Activated CD4-positive, alpha-beta T cell treated with anti-CD3 and anti-CD28 coated beads for 48 hours (primary cell): Measurements from ENCODE around the gene PRICKLE4.
"Not testable (repeated sequence)": the region's sequence is repeated elsewhere in the genome, so short reads cannot be mapped to it uniquely, and the experiment has no call there.

Source experiments
- DNase-seq: peaks from one replicate; pipeline ENCODE4 v3.0.0-alpha.2; 2020

The PRICKLE4 gene

DNA sequence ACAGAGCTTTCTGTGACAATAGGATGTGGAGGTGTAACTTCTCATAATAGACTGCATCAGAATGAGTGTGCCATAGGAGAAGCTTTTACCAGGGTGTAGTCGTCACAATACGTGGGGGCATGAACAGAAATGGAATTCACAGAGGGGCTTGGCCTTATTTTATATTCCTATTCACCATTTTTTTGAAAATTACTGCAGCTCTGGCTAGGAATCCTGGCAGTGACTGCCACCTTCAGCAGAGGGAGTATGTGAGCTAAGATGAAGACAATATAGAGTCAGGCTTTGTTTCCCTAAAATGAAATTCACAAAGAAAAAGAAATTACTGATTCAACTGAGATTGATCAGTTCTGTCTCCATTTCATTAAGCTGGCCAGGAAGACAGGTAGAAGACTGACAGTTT is 20.8 kb downstream of the PRICKLE4 start:
- no peak for DNase-seq

DNA sequence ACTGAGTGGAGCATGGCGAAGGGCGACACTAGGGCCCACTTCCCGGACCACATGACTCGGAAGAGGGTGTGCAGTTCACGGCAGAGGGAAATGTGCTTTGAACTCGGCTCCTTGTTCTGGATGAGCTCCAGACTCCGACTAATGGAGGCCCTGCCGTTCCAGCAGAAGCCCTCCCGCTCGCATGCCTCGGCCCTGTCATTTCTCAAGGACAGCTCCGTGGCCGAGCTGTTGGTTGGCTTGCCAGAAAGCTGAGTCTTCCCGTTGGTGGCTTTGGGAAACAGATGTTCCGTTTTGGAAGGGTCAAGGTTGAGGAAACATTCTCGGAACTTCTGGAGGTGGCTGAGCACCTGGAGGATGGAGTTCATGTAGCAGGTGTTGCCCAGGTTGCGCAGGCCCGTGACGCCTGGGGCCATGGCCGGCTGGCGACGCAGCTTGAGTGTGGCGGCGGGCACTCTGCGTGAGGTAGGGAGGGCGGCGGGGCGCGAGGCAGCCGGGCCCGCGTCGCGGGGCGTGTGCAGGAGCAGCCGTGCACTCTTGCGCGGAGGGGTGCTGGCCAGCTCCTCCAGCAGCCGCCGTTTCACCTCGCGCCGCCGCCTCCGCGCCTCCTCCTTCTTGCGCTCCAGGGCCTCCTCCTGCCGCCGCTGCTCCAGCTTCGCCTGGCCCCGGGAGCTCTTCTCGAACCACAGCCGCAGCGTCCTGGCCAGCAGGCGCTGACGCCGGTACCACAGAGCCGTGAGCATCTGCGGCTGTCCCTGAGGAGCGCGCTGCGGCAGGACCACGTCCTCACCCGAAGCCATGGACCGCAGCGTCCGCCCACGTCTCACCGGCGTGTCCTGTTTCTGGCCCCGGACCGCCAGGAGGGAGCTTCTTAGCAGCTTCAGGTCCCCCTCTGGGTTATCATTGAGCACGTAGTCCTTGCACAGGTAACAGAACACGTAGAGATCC is 25.5 kb downstream of the PRICKLE4 start:
- DNase-seq: no peak

DNA sequence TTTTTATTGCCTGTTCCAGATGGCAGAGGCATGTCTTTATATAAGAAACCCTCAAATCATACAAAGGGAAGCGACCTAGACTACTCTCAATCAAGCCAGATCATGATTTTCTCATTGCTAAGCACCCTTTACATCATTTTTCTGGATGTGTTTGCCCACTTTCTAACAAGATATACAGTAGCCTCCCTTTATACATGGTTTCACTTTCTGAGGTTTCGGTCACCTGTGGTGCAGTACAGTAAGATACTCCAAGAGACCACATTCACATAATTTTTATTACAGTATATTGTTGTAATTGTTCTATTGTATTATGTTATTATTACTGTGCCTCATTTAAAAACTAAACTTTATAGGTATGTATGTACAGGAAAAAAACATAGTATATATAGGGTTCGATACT is 30.5 kb downstream of the PRICKLE4 start:
- no peak for DNase-seq

DNA sequence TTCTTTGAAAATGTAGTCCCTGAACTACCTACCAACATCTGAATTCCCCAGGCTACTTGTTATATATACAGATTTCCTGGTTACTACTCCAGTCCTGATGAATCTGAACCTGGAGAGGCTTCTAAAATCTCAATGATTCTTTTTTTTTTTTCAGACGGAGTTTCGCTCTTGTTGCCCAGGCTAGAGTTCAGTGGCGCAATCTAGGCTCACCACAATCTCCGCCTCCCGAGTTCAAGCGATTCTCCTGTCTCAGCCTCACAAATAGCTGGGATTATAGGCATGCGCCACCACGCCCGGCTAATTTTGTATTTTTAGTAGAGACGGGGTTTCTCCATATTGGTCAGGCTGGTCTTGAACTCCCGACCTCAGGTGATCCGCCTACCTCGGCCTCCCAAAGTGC is 31.4 kb downstream of the PRICKLE4 start:
- DNase-seq: not testable (repeated sequence)

DNA sequence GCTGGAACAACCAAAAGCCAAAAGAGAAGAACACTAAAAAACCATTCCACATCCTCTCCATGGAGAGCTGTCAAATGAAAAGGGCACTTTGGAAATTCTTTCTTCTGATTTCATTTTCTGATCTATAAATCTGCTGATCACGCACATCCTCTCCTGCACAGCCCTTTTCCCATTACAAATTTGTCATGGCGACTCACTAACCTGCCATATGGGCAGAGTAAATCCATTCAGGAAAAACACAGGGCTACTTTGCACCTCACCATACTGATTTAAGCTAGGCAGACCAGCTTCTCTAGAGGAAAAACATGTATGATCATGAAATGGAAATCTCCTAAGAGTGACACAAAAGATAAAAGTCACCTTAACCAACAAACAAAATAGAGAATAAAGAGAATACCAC is 32.9 kb downstream of the PRICKLE4 start:
- no peak for DNase-seq

DNA sequence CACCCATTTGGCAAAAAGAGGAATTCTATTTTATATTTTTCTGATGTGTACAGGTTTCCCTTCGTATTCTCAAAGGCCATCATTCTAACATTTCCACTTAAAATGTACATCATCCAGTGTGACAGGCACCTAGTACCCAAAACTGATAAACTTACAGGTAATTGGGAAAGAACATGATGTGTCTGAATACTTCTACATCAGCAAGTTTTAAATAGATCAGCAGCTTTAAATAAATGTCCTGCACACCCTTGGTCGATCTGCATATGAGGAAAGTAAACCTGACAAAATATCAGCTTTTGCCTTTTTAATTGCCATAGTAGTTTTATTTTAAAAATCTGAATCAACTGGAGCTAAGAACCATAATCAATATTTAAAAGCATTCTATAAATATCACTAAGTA is 33.4 kb downstream of the PRICKLE4 start:
- no peak for DNase-seq

DNA sequence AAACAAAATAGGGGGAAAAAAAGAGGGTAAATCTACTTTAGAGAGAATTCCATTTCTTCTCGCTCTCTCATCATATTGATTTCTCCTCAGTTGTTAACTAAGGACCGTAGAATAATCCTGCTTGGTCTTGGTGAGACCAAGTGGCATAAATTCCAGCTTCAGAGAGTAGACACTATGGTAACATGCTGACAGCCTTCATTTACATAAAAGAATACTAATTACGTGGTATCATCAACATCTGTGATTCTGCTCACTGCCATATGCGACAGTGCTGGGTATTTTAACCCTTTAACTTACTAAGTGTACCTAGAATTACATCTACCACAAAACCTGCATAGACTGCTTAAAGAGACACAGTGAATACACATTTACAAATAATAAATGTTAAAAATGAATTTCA is 34.0 kb downstream of the PRICKLE4 start:
- DNase-seq: no peak

DNA sequence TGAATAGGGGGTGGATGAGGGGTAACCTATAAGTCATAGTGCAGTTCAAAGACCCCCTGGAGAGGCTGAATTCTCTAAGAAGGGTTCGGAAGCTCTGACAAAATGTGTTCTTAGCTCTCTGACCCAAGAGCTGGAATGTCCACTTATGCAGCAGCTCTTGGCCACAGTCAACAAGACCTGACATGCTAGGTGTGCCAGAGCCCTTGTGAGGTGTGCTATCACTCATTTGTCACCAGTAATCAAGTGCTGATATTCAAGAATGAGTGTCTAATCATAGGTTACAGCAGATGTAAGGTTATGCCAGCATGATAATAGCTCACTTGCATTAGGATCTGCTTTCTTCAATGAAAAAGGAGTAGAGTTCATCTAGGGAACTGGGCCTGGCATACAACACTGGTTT is 35.0 kb downstream of the PRICKLE4 start:
- DNase-seq: no peak

DNA sequence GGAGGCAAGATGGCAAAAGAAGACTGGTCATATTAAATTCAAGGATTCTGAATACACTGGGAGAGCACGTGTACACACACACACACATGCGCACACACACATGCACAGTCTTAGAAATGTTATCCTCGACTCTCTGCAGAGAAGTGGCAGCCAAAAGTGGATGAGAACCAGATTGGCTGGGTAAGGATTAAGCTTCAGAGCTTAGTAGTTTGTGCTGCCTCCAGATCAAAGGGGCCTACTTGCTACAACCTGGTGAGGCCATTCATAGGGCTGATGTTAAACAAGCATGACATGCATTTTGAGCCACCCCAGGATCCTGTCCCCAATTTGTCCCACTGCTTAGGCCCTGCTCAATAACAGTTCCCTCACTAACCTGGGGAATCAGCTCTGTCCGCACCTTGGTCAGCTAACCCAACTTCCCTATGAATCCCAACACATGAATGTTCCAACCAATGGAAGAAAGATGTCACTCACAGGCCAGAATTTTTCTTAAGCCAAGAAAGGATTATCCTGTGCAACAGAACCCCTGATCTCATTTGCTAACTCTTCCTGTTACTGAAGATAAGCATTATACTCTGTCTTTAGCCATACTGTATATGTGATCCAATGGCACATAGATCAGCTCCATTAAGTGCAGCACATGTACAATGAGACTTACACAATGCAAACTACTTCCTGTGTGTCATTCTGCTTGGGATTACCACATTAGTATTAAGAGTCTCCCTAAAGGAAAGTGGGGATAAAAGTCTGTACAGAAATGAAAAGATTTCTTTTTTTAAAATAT is 37.9 kb downstream of the PRICKLE4 start:
- no peak for DNase-seq

DNA sequence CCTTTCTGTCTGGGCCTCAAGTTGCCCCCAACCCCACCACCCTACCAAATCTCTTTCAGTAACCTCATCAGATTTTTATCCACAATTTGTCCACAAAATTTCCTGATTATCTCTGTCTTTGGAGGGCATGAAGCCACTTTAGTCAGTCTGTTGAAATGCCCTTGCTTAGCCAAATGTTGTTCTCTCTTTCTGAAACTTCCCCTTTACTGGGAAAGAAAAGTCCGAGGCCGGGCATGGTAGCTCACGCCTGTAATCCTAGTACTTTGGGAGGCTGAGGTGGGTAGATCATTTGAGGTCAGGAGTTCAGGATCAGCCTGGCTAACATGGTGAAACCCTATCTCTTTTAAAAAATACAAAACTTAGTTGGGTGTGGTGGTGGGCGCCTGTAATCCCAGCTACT is 40.7 kb downstream of the PRICKLE4 start:
- DNase-seq: no peak

DNA sequence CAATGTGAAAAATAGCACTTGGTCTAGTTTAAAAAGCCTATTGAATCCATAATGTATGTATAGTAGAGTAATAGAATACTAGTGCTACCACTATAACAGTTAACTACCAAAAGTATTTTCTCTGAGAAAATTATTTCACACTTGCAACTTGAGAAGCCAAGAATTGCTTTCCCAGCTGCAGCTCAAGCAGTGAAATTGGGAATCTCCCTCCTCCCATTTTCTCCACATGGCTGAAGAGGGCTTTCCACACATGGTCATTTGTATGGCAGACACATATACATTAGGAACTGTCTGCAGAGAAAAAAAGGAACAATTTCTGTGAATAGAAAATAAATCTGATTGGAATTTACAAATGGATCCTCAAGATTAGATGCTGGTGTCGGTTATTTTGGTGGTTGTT is 41.4 kb downstream of the PRICKLE4 start:
- DNase-seq: no peak

DNA sequence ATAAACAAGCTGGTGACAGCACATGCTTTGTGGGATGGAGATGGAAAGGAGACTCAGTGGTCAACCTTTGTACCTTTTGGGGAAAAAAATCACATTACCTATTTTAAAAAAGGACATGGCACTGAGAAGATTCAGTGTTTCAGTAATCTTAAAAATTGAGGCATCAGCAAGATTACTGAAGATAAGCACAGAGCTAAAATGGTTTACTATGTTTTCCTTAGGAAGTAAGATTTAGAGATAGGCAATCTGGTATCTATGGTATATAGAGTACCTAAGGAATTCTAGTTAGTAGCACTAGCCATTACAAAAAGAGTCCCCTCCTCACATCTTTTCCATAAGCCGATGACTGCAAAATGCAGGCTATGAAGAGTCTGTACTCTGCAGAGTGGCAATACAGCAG is 42.6 kb downstream of the PRICKLE4 start:
- DNase-seq: no peak

DNA sequence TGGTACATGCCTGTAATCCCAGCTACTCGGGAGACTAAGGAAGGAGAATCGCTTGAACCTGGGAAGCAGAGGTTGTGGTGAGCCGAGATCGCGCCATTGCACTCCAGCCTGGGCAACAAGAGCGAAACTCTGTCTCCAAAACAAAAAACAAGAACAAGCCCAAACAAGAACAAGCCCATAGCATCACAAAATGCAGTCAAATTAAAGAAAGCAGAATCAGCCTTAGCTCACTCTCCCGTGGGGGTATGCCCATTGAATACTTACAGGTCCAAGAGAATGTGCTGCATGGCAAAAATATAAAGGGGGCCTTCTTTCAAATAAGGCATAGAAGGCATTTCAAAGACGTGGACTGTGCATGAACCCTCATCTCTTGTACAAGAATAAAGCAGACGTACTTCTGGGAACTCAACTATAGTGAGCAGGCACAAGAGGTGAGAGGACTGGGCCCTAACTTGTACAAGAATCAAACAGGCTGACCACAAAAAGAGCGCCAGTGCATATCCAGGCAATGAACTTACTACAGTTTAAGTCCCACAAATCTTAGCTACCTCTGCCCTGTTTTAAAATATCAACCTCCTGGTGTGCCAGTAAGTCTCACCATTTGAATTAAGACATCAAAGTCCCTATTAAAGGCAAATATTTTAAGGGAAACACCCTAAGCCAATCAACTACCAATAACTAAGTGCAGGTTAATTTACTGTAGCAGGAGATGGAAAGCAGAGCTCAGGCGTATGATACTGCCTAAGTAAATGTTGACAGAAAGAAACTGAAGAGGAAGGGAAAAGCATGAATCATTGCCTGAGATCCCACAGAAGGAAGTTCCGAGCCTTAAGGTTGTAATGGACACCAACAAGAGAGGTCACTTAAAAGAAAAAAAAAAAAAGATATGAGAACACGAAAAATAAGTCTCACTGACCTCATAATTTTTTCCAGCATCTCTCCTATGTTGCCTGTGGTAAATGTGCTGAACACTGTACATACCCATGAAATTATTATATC is 44.3 kb downstream of the PRICKLE4 start:
- DNase-seq: no peak

DNA sequence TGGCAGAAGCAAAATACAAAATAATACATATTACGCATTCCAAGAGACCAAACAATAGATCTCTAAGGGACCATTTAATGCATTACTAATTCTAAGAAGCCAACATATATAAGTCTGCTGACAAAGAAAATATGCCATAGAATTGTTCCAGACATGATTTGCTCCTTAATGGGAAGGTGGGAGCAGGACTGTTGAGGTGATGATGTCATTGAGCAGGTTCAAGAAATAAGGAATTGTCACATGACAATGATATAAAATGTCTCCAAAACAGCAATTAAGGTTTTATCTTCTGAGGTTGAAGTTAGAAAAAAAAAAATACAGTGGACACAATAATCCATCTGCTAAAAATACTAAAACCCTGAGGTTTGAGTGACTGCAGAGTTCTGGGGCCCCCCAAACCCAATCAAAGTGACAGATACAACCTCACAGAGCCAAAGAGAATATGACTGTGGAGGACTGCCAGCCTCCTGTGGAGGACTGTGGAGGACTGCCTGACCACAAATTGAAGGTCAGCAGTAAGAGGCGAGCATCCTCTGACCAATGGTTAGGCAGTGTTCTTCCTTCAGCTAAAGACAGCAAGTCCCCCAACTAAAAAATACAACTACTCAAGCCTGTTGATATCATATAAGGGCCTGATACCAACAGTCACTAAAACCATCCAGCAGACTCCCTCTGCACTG is 45.9 kb downstream of the PRICKLE4 start:
- no peak for DNase-seq

DNA sequence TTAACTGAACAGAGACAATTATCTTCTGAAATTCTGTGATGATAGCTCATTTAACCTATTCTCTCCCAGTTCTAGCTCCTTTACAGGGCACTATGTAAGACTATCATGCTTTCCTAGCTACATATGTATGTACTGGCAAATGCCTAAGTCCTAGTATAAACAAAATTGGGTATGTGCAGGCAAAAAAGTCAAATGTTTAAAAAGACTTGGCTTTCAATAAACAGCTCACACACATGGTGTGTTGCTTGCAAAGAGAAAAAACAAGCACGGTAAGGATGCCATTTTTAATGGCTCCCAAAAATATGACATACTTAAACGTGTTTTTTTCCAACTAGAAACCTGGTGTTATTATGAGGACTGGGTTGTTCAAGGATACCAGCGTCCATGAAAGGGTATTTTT is 51.7 kb downstream of the PRICKLE4 start:
- DNase-seq: no peak

DNA sequence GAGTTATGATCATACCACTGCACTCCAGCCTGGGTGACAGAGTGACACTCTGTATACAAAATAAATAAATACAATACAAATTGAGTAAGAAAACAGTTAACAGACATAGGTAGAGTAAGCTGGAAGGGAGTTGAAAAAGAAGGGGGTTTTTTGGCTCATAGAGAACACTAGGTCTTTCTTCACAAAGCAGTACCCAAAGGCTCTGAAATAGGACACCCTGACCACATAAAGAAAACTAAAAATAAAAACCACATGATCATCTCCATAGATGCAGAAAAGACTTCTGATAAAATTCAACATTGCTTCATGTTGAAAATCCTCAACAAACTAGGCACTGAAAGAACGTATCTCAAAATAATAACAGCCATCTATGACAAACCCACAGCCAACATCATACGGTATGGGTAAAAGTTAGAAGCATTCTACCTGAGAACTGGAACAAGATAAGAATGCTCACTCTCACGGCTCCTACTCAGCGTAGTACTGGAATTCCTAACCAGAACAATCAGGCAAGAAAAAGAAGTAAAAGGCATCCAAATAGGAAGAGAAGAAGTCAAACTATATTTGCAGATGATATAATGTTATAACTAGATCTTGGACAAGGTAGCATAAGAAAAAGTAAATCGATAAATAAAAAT is 55.6 kb downstream of the PRICKLE4 start:
- DNase-seq: no peak

DNA sequence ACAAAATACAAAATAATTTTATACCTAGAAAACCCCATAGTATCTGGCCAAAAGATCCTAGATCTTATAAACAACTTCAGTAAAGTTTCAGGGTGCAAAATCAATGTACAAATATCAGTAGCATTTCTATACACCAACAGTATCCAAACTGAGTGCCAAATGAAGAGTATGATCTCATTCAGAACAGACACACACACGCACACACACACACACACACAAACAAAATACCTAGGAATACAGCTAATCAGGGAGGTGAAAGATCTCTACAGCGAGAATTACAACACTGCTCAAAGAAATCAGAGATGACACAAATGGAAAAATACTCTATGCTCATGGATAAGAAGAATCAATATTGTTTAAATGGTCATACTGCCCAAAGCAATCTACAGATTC is 56.1 kb downstream of the PRICKLE4 start:
- no peak for DNase-seq
